ENCODE results near the gene SMAD3. TPM values are rescaled to one million over a fixed set of nuclear protein-coding genes. Genes with fewer than 3 reads are reported as not detected.

The SMAD3 gene
- total RNA-seq, 3 donors from 2014 or later = 23.2 to 25.7 (median 24.4) TPM

DNA sequence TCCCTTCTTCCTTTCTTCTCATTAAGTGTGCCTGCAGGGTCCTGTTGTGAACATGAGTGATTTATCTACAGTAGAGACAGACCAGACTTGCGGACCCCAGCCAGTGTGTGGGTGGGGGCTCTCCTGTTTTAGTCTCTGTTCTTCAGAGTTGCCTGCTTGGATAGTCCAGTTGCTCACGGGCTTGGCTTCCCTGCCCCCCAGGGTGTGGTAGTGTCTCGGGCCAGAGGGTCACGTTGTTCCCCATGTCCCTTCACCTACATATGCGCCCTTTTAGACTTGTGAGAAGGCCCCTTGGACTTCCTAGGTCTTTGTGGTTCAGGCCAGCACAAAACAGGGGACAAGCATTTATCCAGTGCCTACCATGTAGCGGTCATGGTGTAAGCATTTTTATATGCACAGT lies 103.3 kb downstream of the SMAD3 start:
- Mint-ChIP-seq H3K36me3 (ENCODE audit: insufficient read depth) (peaks cover 43% of the 10 kb centered on the region), H3K27me3 (ENCODE audit: low read depth) (no peaks in the 10 kb centered on the region), H3K4me3 (no peak overlapping the region), H3K4me1 (ENCODE audit: low read depth) (peaks cover 28% of the 10 kb centered on the region), H3K9me3 (no peaks in the 10 kb centered on the region)
- no peak for ATAC-seq
- DNase-seq = no peak

DNA sequence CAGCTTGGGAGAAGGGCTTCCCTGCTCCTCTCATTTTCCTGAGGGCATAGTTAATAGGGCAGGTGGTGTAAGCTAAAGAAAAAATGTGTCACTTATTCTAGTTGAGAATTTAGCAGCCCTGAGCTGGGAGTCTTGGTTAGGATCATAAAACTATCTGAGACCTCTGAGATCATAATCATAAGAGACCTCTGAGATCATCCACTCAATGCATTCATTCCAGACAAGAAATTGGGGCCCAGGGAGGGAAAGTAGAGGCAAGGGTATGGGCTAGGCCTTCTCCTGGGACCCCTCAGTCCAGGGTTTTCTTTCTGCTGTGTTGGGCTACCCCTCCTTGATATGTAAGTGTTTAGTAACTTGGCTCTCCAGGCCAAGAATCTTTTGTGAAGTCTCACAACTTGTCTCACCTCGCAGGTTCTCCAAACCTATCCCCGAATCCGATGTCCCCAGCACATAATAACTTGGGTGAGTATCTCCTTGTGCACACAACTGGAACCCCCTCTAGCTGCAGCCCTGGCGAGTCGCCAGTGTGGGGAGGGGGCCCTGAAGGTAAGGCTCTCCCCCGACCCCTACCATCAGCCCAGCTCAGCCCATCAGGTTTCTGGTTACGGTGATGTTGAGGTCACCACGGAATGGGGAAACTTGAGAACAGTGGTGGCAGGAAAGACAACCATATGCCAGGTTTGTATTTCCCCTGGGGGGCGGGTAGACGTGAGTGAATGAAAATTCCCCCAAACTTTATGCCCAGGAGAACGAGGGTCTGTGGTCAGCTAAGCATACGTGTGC lies 104.9 kb downstream of the SMAD3 start:
- Mint-ChIP-seq H3K4me3 (no peak overlapping the region), H3K36me3 (ENCODE audit: insufficient read depth) (peaks cover 46% of the 10 kb centered on the region), H3K4me1 (ENCODE audit: low read depth) (peaks cover 44% of the 10 kb centered on the region), H3K27me3 (ENCODE audit: low read depth) (no peaks in the 10 kb centered on the region), H3K9me3 (no peaks in the 10 kb centered on the region)
- no peak for ATAC-seq
- no peak for DNase-seq

DNA sequence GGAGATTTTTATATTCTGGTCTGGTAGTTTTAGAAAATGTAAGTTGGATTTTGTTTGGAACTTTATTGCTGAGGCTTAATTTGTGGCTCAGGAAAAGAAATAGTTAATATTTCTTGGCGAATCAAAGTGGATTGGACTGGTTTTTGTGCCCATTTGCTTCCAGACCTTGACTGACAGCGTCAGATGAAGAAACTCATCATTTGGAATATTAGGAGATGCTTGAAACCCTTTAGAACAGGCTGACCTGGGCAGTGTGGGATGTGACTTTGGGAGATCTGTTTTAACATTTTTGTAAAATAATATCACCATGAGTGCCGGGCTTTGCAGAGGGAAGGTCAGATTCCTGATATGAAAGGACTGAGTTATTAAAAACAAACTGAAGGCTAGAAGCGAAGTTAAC lies 106.1 kb downstream of the SMAD3 start:
- no peak overlapping the region for H3K4me3 Mint-ChIP-seq
- no peaks in the 10 kb centered on the region for H3K27me3 Mint-ChIP-seq (ENCODE audit: low read depth)
- ATAC-seq = no peak
- no peak for DNase-seq
- H3K9me3 Mint-ChIP-seq = no peaks in the 10 kb centered on the region
- peaks cover 54% of the 10 kb centered on the region for H3K4me1 Mint-ChIP-seq (ENCODE audit: low read depth)
- peaks cover 51% of the 10 kb centered on the region for H3K36me3 Mint-ChIP-seq (ENCODE audit: insufficient read depth)

DNA sequence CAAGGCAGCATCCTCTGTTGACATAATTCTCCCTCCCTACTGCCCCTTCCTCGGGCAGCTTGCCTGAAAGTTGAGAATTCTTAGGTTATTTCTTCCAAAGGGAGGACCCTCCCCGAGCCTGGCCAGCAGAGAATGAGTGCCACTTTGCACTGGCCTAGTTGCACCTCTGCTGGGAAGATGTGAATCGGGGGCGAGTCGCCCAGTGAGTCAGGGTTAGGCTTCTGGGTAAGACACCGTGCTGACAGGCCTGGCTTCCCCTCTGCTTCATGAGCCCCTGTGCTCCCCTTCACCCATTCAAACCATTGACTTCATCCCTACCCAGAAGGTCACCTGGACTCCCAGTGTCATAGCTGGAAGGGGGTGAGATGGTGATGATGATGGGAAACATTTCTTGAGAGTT lies 106.8 kb downstream of the SMAD3 start:
- peaks cover 59% of the 10 kb centered on the region for H3K4me1 Mint-ChIP-seq (ENCODE audit: low read depth)
- peak; percentile 58 to 59 for ATAC-seq

DNA sequence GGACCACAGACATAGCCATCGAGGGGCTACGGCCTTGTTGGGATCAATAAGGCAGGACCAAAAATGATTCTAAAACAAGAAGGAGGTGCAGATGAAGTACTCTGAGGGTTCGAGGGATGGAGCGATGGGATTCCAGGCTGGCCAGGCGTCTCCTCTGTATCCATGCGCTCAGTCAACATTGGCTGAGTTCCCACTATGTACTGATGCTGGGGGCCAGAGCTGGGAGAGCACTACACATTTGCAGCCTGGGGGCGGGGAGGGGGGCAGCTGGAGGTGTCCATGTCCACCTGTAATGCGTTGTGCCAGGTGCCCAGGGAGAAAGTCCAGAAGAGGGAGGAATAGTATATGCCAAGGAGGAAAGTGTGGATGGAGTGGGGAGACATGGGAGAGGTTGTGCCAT lies 107.6 kb downstream of the SMAD3 start:
- H3K27me3 Mint-ChIP-seq (ENCODE audit: low read depth) = no peaks in the 10 kb centered on the region
- peaks cover 49% of the 10 kb centered on the region for H3K36me3 Mint-ChIP-seq (ENCODE audit: insufficient read depth)
- H3K9me3 Mint-ChIP-seq = no peaks in the 10 kb centered on the region
- peaks cover 59% of the 10 kb centered on the region for H3K4me1 Mint-ChIP-seq (ENCODE audit: low read depth)
- no peak for DNase-seq
- H3K4me3 Mint-ChIP-seq = no peak overlapping the region
- ATAC-seq = no peak

More for the DNA sequence above, 106.8 kb downstream of the SMAD3 start:
- H3K4me3 Mint-ChIP-seq = no peak overlapping the region
- peaks cover 51% of the 10 kb centered on the region for H3K36me3 Mint-ChIP-seq (ENCODE audit: insufficient read depth)
- no peaks in the 10 kb centered on the region for H3K9me3 Mint-ChIP-seq
- no peak for DNase-seq
- H3K27me3 Mint-ChIP-seq (ENCODE audit: low read depth) = no peaks in the 10 kb centered on the region

DNA sequence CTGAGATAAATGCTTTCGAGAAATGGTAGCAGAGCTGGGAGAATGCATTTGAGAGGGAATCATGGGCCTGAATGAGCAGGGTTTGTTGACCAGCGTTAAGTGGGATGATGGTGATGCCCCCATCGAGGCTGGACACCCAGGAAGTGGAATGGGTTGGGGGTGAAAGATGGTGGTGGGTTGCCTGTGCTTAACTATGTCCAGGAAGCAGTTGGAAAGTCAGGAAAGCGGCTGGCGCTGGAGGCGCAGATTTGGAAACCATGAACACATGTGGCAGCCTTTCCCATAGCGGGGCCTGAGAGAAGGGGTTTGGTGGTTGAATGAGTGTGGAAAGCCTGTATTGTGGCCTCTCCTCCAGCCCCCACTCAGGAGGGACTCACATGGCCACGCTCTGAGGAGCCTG lies 108.4 kb downstream of the SMAD3 start:
- no peak for DNase-seq
- Mint-ChIP-seq H3K4me1 (ENCODE audit: low read depth) (peaks cover 59% of the 10 kb centered on the region), H3K9me3 (no peaks in the 10 kb centered on the region), H3K27me3 (ENCODE audit: low read depth) (no peaks in the 10 kb centered on the region), H3K4me3 (no peak overlapping the region), H3K36me3 (ENCODE audit: insufficient read depth) (peaks cover 43% of the 10 kb centered on the region)
- no peak for ATAC-seq

DNA sequence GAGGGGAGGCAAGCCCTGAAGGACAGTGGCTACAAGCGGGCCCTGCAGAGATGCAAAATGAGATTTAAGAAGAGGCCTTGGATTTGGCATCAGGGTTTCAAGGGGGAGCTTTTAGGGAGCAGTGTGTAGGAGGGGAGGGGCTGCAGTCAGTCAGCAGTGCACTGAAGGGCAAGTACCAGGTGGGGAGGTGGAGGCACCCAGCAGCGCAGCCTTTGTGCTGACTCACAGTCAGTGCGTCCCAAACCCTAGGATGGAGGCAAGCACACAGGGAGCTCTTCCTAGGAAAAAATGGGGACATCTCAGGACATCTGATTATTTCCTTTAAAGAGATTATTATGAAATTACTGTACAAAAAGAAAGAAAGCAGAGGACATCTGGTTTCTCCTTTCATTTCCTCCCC lies 109.0 kb downstream of the SMAD3 start:
- Mint-ChIP-seq H3K4me1 (ENCODE audit: low read depth) (peaks cover 59% of the 10 kb centered on the region), H3K27me3 (ENCODE audit: low read depth) (no peaks in the 10 kb centered on the region), H3K9me3 (no peaks in the 10 kb centered on the region), H3K4me3 (peak overlapping the region; percentile 57), H3K36me3 (ENCODE audit: insufficient read depth) (peaks cover 44% of the 10 kb centered on the region)
- no peak for ATAC-seq
- no peak for DNase-seq

DNA sequence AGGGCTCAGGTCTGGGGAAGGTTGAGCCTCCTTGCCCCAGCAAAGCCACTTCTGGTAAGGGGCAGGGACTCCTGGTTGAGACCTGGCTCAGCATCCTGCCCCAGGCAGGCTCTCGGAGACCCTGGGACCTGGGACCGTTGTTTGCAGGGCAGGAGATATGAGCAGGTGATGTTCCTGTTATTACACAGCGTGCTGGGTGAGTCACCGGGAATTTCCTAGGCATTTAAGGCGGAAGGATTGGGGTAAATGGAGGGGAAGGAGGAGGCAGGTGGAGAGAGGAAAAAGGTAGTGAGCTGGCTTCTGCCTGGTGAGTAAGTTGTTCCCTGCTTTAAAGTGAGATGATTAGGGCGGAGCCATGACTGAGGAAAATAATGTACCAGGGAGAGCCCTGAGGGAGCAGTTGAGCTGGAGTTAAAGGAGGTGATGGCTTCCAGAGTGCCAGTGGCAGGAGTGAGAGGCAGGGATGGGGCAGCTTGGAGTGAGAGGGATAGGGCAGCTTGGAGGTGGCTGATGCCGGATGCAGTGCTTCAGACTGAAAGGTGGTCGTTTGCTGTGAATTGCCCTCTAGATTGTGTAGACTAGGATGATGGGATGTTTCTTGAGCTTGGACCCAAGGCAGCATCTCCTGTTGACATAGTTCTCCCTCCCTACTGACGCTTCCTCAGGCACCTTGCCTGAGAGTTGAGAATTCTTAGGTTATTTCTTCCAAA lies 109.6 kb downstream of the SMAD3 start:
- ATAC-seq (peak; percentile 51 to 55), DNase-seq (peak; percentile 15)
- H3K27me3 Mint-ChIP-seq (ENCODE audit: low read depth) = no peaks in the 10 kb centered on the region
- peaks cover 41% of the 10 kb centered on the region for H3K36me3 Mint-ChIP-seq (ENCODE audit: insufficient read depth)
- H3K9me3 Mint-ChIP-seq = no peaks in the 10 kb centered on the region
- H3K4me3 Mint-ChIP-seq = peak overlapping the region; percentile 57
- H3K4me1 Mint-ChIP-seq (ENCODE audit: low read depth) = peaks cover 56% of the 10 kb centered on the region

DNA sequence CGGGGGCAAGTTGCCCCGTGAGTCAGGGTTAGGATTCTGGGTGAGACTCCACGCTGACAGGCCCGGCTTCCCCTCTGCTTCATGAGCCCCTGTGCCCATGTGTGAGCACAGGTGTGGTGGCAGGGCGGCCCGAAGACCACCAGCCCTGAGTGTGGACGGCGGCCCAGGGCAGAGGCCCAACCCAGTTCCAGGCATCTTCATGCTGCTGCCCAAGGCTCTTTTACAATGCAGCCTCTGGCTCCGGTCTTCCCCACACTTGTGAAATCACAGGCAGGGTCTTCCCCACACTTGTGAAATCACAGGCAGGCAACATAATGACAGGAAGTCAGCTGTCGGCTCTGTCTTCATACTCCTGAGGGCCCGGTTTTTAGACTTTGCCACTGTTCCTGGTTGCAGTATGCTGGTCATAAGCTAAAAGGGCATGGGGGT lies 110.3 kb downstream of the SMAD3 start:
- H3K4me3 Mint-ChIP-seq = no peak overlapping the region
- peaks cover 37% of the 10 kb centered on the region for H3K36me3 Mint-ChIP-seq (ENCODE audit: insufficient read depth)
- ATAC-seq = peak in 1 of 2 donors; percentile 61
- no peak for DNase-seq
- no peaks in the 10 kb centered on the region for H3K27me3 Mint-ChIP-seq (ENCODE audit: low read depth)
- peaks cover 55% of the 10 kb centered on the region for H3K4me1 Mint-ChIP-seq (ENCODE audit: low read depth)
- H3K9me3 Mint-ChIP-seq = no peaks in the 10 kb centered on the region

DNA sequence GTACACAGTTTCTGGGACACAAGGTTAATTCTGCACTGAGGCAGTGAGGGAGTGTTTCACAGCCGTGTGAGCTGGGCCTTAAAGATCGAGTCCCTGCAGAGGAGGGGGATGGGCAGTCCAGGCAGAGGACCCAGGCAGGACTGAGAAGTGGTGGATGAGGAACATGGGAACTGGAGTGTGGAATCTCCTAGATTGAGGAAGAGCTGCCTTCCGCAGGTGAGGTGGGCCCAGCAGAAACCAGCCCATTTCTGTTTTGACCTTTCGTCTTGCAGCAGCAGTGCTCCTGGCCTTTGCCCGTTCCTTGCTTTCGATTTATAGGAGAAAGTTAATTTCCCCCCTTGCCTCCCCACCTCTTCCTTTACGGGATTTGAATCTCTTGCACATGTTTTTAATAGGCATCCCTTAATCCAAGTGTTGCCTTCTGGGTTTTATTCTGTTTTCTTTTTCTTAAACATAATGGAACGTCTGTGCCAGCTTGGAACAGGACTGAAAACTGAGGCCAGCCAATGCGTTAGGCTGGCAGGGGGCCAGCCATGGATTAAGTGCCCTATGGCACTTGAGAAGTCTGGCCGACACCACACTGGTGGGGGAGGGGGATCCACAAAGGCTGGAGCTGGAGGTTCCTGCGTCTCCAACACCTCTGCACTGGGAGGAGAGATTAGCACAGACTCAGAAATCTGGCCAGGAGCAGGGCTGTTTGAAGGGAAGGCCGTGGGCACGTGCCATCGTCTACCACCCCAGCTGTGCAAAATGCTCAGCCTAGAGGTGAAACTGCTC lies 111.0 kb downstream of the SMAD3 start:
- Mint-ChIP-seq H3K4me3 (no peak overlapping the region), H3K27me3 (ENCODE audit: low read depth) (no peaks in the 10 kb centered on the region), H3K9me3 (no peaks in the 10 kb centered on the region), H3K4me1 (ENCODE audit: low read depth) (peaks cover 50% of the 10 kb centered on the region), H3K36me3 (ENCODE audit: insufficient read depth) (peaks cover 33% of the 10 kb centered on the region)
- no peak for DNase-seq
- no peak for ATAC-seq

DNA sequence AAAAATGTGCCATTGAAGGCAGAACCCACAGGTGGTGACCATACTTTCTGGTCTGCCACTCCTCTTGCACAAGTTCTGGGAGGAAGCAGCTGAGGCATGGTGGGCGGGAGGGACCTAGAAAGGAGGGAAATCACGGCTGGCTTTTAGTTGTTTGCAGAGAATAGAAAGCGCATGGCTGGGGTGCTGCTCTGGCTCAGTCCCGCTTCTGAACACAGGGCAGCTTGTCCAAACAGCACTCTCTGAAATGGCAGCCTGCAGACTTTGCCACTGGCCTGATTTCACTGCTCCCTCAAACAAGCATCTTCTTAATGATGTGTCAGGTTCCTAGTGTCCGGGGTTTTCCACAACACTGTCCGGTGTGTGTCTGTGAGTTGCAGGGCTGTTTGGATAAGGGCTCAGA lies 112.3 kb downstream of the SMAD3 start:
- Mint-ChIP-seq H3K4me1 (ENCODE audit: low read depth) (peaks cover 41% of the 10 kb centered on the region), H3K36me3 (ENCODE audit: insufficient read depth) (peaks cover 24% of the 10 kb centered on the region), H3K9me3 (no peaks in the 10 kb centered on the region), H3K27me3 (ENCODE audit: low read depth) (no peaks in the 10 kb centered on the region), H3K4me3 (no peak overlapping the region)
- DNase-seq (no peak), ATAC-seq (no peak)

DNA sequence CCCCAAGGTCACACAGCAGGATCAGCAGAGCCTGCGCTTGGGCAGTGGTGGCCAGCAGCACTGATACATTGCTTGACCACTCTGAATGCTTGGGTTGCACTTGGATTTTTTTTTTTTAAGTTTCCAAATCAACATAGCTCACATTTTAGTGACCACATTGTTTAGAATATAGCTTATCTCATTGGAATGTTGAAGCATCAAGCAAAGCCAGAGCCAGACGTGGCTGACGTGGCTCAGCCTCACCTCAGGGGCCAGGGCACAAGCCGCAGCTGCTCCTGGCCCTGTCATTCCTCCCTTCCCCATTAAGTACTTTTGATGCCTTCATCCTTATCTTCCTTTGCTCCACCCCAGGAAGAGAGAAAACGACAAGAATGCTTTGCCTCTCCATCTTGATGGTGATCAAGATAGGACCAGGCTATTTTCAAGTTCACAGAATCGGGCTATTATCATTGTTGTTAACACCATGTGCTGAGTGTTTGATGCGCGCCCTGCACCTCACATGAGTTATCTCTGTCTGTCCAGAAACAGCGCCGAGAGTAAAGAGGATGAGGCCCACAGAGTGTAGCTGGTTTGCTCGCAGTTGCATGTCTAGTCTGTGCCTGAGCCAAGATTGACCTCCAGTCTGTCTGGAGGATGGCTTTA lies 113.3 kb downstream of the SMAD3 start:
- H3K9me3 Mint-ChIP-seq = no peaks in the 10 kb centered on the region
- DNase-seq (no peak), ATAC-seq (no peak)
- H3K27me3 Mint-ChIP-seq (ENCODE audit: low read depth) = no peaks in the 10 kb centered on the region
- H3K4me3 Mint-ChIP-seq = no peak overlapping the region
- peaks cover 32% of the 10 kb centered on the region for H3K4me1 Mint-ChIP-seq (ENCODE audit: low read depth)
- peaks cover 15% of the 10 kb centered on the region for H3K36me3 Mint-ChIP-seq (ENCODE audit: insufficient read depth)

DNA sequence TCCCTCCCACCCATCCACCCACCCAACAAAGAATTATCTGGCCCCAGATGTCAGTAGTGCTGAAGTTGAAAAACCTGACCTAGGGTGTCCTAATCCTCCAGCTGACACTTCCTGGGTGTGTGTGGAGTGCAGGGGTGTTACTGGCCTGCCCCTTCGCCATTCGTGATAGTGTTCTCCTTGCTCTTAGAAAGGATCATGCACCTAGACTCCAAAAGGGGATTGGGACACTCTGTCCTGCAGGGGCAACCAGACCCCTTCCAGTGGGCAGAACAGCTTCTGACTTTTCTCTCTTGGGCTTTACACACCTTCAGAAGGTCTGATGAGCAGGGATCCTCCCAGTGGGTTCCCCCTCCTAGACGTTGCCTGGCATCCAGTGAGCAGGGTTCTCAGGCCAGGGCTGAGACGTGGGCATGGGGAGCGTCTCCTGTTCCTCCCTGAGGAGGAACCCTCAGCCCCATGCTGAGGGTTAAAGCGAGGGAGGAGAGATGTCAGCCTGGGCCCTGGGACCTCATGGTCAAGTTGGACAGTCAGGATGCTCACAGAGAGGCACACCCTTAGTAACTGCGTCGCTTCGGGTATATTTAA lies 114.1 kb downstream of the SMAD3 start:
- Mint-ChIP-seq H3K4me3 (no peak overlapping the region), H3K27me3 (ENCODE audit: low read depth) (no peaks in the 10 kb centered on the region), H3K36me3 (ENCODE audit: insufficient read depth) (peaks cover 14% of the 10 kb centered on the region), H3K9me3 (no peaks in the 10 kb centered on the region), H3K4me1 (ENCODE audit: low read depth) (peaks cover 24% of the 10 kb centered on the region)
- ATAC-seq = no peak
- DNase-seq = no peak

DNA sequence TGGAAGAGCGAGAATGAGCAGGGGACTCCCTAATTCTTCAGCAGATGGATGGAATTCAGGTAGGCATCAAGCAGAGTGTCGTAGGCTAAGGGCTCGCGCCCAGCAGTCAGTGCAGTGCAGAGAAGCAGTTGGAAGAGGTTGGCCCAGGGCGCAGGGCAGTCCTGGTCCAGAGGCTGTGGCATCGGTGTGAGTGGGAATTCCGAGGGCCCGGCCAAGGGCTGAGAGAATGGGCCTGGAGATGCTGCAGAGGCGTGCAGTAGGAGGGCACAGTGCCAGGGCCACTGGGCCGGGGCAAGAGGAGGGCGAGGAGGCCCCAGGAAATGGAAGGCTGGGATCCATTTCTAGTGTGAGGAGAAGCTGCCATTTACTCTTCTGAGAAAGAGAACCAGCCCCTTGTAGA lies 114.6 kb downstream of the SMAD3 start:
- peaks cover 18% of the 10 kb centered on the region for H3K4me1 Mint-ChIP-seq (ENCODE audit: low read depth)
- H3K36me3 Mint-ChIP-seq (ENCODE audit: insufficient read depth) = peaks cover 12% of the 10 kb centered on the region
- ATAC-seq (no peak), DNase-seq (no peak)
- no peaks in the 10 kb centered on the region for H3K27me3 Mint-ChIP-seq (ENCODE audit: low read depth)
- no peak overlapping the region for H3K4me3 Mint-ChIP-seq
- H3K9me3 Mint-ChIP-seq = no peaks in the 10 kb centered on the region
